Naive thymus-derived CD4-positive, alpha-beta T cell (primary cell): Measurements from ENCODE around the gene MSMP. TPM values are rescaled to one million over a fixed set of nuclear protein-coding genes. Genes with fewer than 3 reads are reported as not detected.

Experiments used
- ATAC-seq: fragments of 150-1000 bp; cut with Tn5 transposase; 2 replicates; pipeline ENCODE4 v1.10.0; 2021; ENCODE audit warnings: mild to moderate bottlenecking, moderate library complexity
- CTCF ChIA-PET: fragments of 350-600 bp; sonication (Branson Sonifier 250); formaldehyde crosslinking; loops from one replicate; lab custom pipeline; 2021; ENCODE audit warnings: antibody characterized with exemption; lab: Charles Lee
- POLR2A ChIA-PET: fragments of 350-600 bp; sonication (Branson Sonifier 250); formaldehyde crosslinking; loops from one replicate; lab custom pipeline; 2021; ENCODE audit warnings: antibody characterized with exemption, inconsistent platforms; lab: Charles Lee
- DNase-seq, 9 donors: peaks; one replicate each; pipeline versions ENCODE4 v3.0.0 to v3.0.0-alpha.2; 2020 to 2022; ENCODE audit warnings: mixed read lengths in 1 of 9
- H3K27ac ChIP-seq: one replicate; pipeline ENCODE4 v1.7.0; 2013; ENCODE audit warnings: mild to moderate bottlenecking, low read depth, low read length, moderate library complexity
- H3K27me3 ChIP-seq, 2 donors: one replicate each; pipeline ENCODE4 v1.7.0; 2013; ENCODE audit warnings: low read length in 2 of 2, mild to moderate bottlenecking in 2 of 2, moderate library complexity in 2 of 2; ENCODE audit not compliant: control insufficient read depth in 2 of 2, insufficient read depth in 2 of 2
- H3K36me3 ChIP-seq, 3 experiments: 1 replicate in 2 of 3; 2 replicates in 1 of 3; pipeline ENCODE4 v1.7.0; 2013; ENCODE audit warnings: low read length in 3 of 3, mild to moderate bottlenecking in 3 of 3, moderate library complexity in 1 of 3; ENCODE audit not compliant: insufficient read depth in 3 of 3, control insufficient read depth in 2 of 3
- H3K4me1 ChIP-seq, 2 donors: one replicate each; pipeline ENCODE4 v1.7.0; 2013; ENCODE audit warnings: low read length in 2 of 2, mild to moderate bottlenecking in 2 of 2, moderate library complexity in 1 of 2; ENCODE audit not compliant: control insufficient read depth in 2 of 2, insufficient read depth in 2 of 2
- H3K4me3 ChIP-seq: 2 replicates; pipeline ENCODE4 v1.7.0; 2013; ENCODE audit warnings: mild to moderate bottlenecking, low read length
- H3K9me3 ChIP-seq, 3 experiments: 1 replicate in 2 of 3; 2 replicates in 1 of 3; pipeline ENCODE4 v1.7.0; 2013; ENCODE audit warnings: low read length in 3 of 3; ENCODE audit not compliant: control insufficient read depth in 2 of 3
- H3K27ac Mint-ChIP-seq, 9 donors: one replicate each; pipeline ENCODE4 v1.8.0; 2020 to 2022; ENCODE audit warnings: mixed read lengths in 9 of 9, mild to moderate bottlenecking in 8 of 9, moderate library complexity in 5 of 9, inconsistent platforms in 2 of 9
- H3K27me3 Mint-ChIP-seq, 5 donors: one replicate each; pipeline ENCODE4 v1.8.0; 2021 to 2022; ENCODE audit warnings: mixed read lengths in 5 of 5, mild to moderate bottlenecking in 1 of 5
- H3K36me3 Mint-ChIP-seq, 5 donors: one replicate each; pipeline ENCODE4 v1.8.0; 2020 to 2022; ENCODE audit warnings: mixed read lengths in 5 of 5, mild to moderate bottlenecking in 3 of 5, inconsistent platforms in 1 of 5
- H3K4me1 Mint-ChIP-seq, 7 donors: one replicate each; pipeline ENCODE4 v1.8.0; 2020 to 2022; ENCODE audit warnings: mixed read lengths in 7 of 7, mild to moderate bottlenecking in 3 of 7, inconsistent platforms in 1 of 7
- H3K4me3 Mint-ChIP-seq, 10 donors: one replicate each; pipeline ENCODE4 v1.8.0; 2020 to 2022; ENCODE audit warnings: mild to moderate bottlenecking in 10 of 10, mixed read lengths in 10 of 10, moderate library complexity in 6 of 10, inconsistent platforms in 2 of 10
- H3K9me3 Mint-ChIP-seq, 11 donors: one replicate each; pipeline ENCODE4 v1.8.0; 2020 to 2022; ENCODE audit warnings: mixed read lengths in 11 of 11, mild to moderate bottlenecking in 4 of 11, inconsistent platforms in 1 of 11, moderate library complexity in 1 of 11
- intact Hi-C, 2 donors: fragments of 100-400 bp; cut with micrococcal nuclease; formaldehyde crosslinking; loops; one replicate each; pipeline ENCODE4 v1.15.1; 2023
- polyA plus RNA-seq, 2 donors: library from polyadenylated mRNA; unstranded; fragments of 300-500 nt; fragmentation: Illumina TruSeq; gene quantifications; one replicate each; pipeline ENCODE4 v1.2.3, GENCODE V29; 2021
- total RNA-seq, 6 experiments: library from RNA in 5 of 6; stranded (reverse) in 5 of 6; gene quantifications; 1 replicate in 5 of 6; 2 replicates in 1 of 6; pipeline ENCODE4 v1.2.3 and lab custom pipeline; 2021 to 2026

The MSMP gene
- total and polyA plus RNA-seq, 7 experiments from 2014 or later: 0.48 to 0.84 (median 0.61) TPM; not detected in 4

DNA sequence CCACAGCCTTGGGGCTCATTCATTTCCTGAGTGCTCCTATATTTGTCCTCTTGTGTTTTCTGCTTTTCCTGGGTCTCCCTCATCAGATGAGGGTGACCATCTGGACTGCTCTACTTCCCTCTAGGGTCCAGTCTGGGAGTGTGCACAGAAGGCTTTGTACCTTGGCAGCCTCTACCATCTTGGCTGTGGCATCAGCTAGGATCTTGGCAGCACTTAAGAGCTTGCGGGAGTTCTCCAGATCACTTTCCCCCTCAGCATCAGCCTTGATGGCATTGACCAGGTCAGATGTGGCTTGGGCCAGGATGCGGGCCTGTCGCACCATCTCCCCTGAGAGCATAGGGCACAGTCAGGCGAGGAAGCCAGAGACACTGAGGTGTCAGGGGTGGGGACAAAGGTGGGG is 37.8 kb downstream of the MSMP start:
- H3K36me3 ChIP-seq: peaks cover 34 to 100% (median 81%) of the 10 kb centered on the region in 3 experiments
- H3K27me3 ChIP-seq: no peaks in the 10 kb centered on the region
- Mint-ChIP-seq H3K4me3 (no peak overlapping the region), H3K36me3 (peaks cover 17 to 64% (median 30%) of the 10 kb centered on the region in 5 donors), H3K27me3 (no peaks in the 10 kb centered on the region), H3K27ac (peak overlapping the region in 4 of 9 donors; percentile 30 to 87 (median 77)), H3K9me3 (peaks cover 0 to 1% (median 0%) of the 10 kb centered on the region in 11 donors), H3K4me1 (peaks cover 0 to 5% (median 0%) of the 10 kb centered on the region in 7 donors)
- H3K4me3 ChIP-seq: no peak overlapping the region
- CTCF ChIA-PET: no interaction called here
- H3K4me1 ChIP-seq: no peaks in the 10 kb centered on the region
- DNase-seq (no peak), ATAC-seq (no peak)
- intact Hi-C loops: no loop called here
- no peaks in the 10 kb centered on the region for H3K9me3 ChIP-seq
- POLR2A ChIA-PET: interaction anchor here (0.6 to 1.4 kb wide), 4 partner anchors 11 to 69 kb away, joined by 3 to 5 read pairs (median 4); partner anchors contain the start of gene SIT1
- no peak overlapping the region for H3K27ac ChIP-seq

DNA sequence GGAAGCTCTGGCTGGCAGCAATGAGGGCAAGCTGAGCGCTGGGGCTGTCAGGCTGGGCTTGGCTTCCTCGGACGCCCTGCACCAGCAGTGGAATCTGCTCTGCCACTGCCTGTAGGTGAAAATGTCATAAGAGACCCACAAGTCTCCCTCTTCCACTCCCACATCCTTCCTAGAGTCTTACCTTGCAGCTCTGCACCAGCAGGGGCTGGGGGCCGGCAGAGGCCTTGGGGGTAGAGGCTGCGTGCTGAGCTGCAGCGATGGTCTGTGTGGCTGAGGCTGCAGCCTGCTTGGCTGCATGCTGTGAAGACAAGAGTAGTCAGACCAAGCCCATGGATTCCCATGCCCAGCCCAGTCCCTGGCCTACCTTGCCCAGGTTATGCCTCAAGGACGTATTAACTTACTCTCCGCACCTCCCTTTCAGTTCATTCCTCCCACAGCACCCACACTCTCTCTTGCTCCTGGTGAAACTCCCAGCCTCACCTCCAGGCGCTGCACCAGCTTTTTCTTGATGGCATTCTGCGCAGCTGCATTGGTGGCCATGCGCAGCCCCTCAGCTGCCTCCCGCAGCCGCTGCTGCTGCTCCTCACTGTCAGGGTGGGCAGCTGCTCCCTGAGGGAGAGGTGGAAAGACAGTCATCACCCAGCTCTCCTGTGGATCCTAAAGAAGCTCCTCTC is 39.4 kb downstream of the MSMP start:
- Mint-ChIP-seq H3K27me3 (no peaks in the 10 kb centered on the region), H3K27ac (peak overlapping the region in 2 of 9 donors; percentile 14 to 31), H3K4me3 (no peak overlapping the region), H3K9me3 (peaks cover 0 to 1% (median 0%) of the 10 kb centered on the region in 11 donors), H3K4me1 (peaks cover 0 to 5% (median 0%) of the 10 kb centered on the region in 7 donors), H3K36me3 (peaks cover 19 to 73% (median 31%) of the 10 kb centered on the region in 5 donors)
- DNase-seq (no peak), ATAC-seq (no peak)
- H3K4me1 ChIP-seq: no peaks in the 10 kb centered on the region
- no peak overlapping the region for H3K4me3 ChIP-seq
- peaks cover 28 to 97% (median 66%) of the 10 kb centered on the region in 3 experiments for H3K36me3 ChIP-seq
- ChIA-PET POLR2A (interaction anchor here (0.6 to 1.1 kb wide), 2 partner anchors 25 to 64 kb away, joined by 3 read pairs; partner anchors contain the start of genes SIT1 and TPM2), CTCF (interaction anchor here (0.7 to 1.3 kb wide), 3 partner anchors 18 to 181 kb away, joined by 3 read pairs; no protein-coding TSS in a partner anchor)
- no peak overlapping the region for H3K27ac ChIP-seq
- no peaks in the 10 kb centered on the region for H3K27me3 ChIP-seq
- intact Hi-C loops: no loop called here
- no peaks in the 10 kb centered on the region for H3K9me3 ChIP-seq

DNA sequence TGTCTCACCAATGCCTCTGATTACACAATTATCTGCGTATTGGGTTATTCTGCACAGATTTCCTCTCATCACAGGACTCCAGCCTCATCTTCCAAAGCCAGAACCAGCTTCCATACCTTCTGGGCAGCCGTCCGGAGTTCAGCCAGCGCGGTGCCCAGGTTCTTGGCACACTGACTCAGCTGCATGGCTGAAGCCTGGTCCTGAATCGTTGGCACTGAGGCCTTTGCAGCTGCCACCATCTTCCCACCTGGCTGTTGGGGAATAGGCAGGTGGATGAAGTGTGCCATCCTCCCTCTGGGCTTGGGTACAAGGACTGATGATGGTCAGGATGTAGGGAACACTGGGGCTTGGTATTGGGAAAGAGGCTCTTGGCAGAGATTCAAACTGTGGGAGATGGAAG is 40.0 kb downstream of the MSMP start:
- H3K9me3 ChIP-seq: no peaks in the 10 kb centered on the region
- Mint-ChIP-seq H3K27me3 (no peaks in the 10 kb centered on the region), H3K36me3 (peaks cover 15 to 68% (median 31%) of the 10 kb centered on the region in 5 donors), H3K27ac (peak overlapping the region in 2 of 9 donors; percentile 59 to 60), H3K4me1 (peaks cover 0 to 5% (median 0%) of the 10 kb centered on the region in 7 donors), H3K4me3 (no peak overlapping the region), H3K9me3 (peaks cover 0 to 1% (median 0%) of the 10 kb centered on the region in 11 donors)
- CTCF ChIA-PET: interaction anchor here (0.7 to 1.3 kb wide), 3 partner anchors 17 to 182 kb away, joined by 3 read pairs; no protein-coding TSS in a partner anchor
- no peaks in the 10 kb centered on the region for H3K27me3 ChIP-seq
- no peaks in the 10 kb centered on the region for H3K4me1 ChIP-seq
- peaks cover 24 to 95% (median 63%) of the 10 kb centered on the region in 3 experiments for H3K36me3 ChIP-seq
- intact Hi-C loops: no loop called here
- DNase-seq (no peak), ATAC-seq (no peak)
- POLR2A ChIA-PET: no interaction called here
- no peak overlapping the region for H3K4me3 ChIP-seq
- H3K27ac ChIP-seq: no peak overlapping the region

DNA sequence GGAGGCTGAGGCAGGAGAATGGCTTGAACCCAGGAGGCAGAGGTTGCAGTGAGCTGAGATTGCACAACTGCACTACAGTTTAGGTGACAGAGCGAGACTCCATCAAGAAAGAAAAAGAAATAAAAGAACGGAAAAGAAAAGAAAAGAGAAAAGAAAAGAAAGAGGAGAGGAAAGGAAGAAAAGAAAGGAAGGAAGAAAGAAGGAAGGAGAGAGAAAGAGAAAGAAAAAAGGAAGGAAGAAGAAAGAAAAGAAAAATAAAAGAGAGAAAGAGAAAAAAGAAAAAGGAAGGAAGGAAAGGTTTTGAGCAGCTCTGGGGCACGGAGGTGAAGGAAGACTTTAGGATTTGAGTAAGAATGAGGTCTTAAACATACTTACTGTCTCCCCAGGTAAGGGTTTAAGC is 40.5 kb downstream of the MSMP start:
- Mint-ChIP-seq H3K4me1 (peaks cover 0 to 5% (median 0%) of the 10 kb centered on the region in 7 donors), H3K4me3 (no peak overlapping the region), H3K27ac (peak overlapping the region in 2 of 9 donors; percentile 60 to 70), H3K36me3 (peaks cover 18 to 71% (median 33%) of the 10 kb centered on the region in 5 donors), H3K27me3 (no peaks in the 10 kb centered on the region), H3K9me3 (peaks cover 0 to 1% (median 0%) of the 10 kb centered on the region in 11 donors)
- Histone ChIP-seq H3K27me3 (no peaks in the 10 kb centered on the region), H3K4me3 (no peak overlapping the region), H3K9me3 (no peaks in the 10 kb centered on the region), H3K36me3 (peaks cover 21 to 95% (median 64%) of the 10 kb centered on the region in 3 experiments), H3K4me1 (no peaks in the 10 kb centered on the region), H3K27ac (no peak overlapping the region)
- CTCF ChIA-PET: interaction anchor here (0.7 to 1.3 kb wide), 3 partner anchors 17 to 182 kb away, joined by 3 read pairs; no protein-coding TSS in a partner anchor
- POLR2A ChIA-PET: interaction anchor here (0.7 kb wide), 1 partner anchor 16 kb away, joined by 3 read pairs; no protein-coding TSS in a partner anchor
- ATAC-seq: no peak
- no peak for DNase-seq
- intact Hi-C loops: no loop called here

- H3K36me3 ChIP-seq: peaks cover 25 to 95% (median 63%) of the 10 kb centered on the region in 3 experiments
- H3K4me1 Mint-ChIP-seq: peaks cover 0 to 5% (median 0%) of the 10 kb centered on the region in 7 donors
- H3K36me3 Mint-ChIP-seq: peaks cover 19 to 71% (median 34%) of the 10 kb centered on the region in 5 donors
- intact Hi-C loops: no loop called here
- no peak for DNase-seq
- no peaks in the 10 kb centered on the region for H3K9me3 ChIP-seq
- no peaks in the 10 kb centered on the region for H3K27me3 Mint-ChIP-seq
- H3K4me3 ChIP-seq: no peak overlapping the region
- no peak for ATAC-seq
- POLR2A ChIA-PET: interaction anchor here (0.7 kb wide), 1 partner anchor 16 kb away, joined by 3 read pairs; no protein-coding TSS in a partner anchor
- H3K4me3 Mint-ChIP-seq: no peak overlapping the region
- no peaks in the 10 kb centered on the region for H3K27me3 ChIP-seq
- no peak overlapping the region for H3K27ac ChIP-seq
- peaks cover 0 to 1% (median 0%) of the 10 kb centered on the region in 11 donors for H3K9me3 Mint-ChIP-seq
- H3K27ac Mint-ChIP-seq: peak overlapping the region in 1 of 9 donors; percentile 70
- H3K4me1 ChIP-seq: no peaks in the 10 kb centered on the region
- CTCF ChIA-PET: interaction anchor here (0.7 to 1.5 kb wide), 2 partner anchors 10 to 16 kb away, joined by 3 to 5 read pairs; no protein-coding TSS in a partner anchor
These were observed 41.2 kb downstream of the MSMP start for GRCh38 chr9:35712762-35713400.
